DOHH2 (cell line): ENCODE data around the gene ASAP2.

Source experiments
- EZH2phosphoT487 ChIP-seq: fragments of 200-600 bp; sonication (generic); IDR thresholded peaks from 2 replicates; pipeline ENCODE4 v1.6.1; 2017; ENCODE audit warnings: borderline replicate concordance, mild to moderate bottlenecking, antibody characterized with exemption, low read length, moderate library complexity, mixed read lengths
- TF ChIP-seq, protein P1 (sequence below): fragments of 200-600 bp; sonication (generic); IDR thresholded peaks from one replicate; pipeline ENCODE4 v1.5.1; 2014; ENCODE audit warnings: antibody characterized with exemption, mild to moderate bottlenecking, low read depth, low read length; ENCODE audit not compliant: poor library complexity, severe bottlenecking

DNA sequence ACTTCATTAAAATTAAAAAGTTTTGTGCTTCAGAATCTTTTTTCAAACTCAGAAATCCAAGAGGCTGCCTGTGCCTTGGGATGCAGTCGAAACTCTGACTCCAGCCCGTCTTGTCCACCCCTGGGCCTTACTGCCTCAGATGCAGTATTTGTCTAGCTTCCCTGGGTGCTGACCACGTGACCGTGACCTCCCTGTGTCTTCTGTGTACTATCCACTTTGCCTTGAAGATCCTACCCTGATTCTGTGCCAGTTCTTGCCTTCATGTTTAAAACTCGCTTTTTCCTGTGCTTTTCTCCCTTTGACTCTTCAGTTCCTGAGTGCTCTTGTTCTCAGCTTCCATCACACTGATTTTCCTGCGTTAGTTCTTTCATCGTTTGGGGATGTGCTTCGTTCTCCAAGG is 136.0 kb downstream of the ASAP2 start:
- TF ChIP-seq, protein P1, sequence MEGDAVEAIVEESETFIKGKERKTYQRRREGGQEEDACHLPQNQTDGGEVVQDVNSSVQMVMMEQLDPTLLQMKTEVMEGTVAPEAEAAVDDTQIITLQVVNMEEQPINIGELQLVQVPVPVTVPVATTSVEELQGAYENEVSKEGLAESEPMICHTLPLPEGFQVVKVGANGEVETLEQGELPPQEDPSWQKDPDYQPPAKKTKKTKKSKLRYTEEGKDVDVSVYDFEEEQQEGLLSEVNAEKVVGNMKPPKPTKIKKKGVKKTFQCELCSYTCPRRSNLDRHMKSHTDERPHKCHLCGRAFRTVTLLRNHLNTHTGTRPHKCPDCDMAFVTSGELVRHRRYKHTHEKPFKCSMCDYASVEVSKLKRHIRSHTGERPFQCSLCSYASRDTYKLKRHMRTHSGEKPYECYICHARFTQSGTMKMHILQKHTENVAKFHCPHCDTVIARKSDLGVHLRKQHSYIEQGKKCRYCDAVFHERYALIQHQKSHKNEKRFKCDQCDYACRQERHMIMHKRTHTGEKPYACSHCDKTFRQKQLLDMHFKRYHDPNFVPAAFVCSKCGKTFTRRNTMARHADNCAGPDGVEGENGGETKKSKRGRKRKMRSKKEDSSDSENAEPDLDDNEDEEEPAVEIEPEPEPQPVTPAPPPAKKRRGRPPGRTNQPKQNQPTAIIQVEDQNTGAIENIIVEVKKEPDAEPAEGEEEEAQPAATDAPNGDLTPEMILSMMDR, result no peak
- no peak for TF ChIP-seq EZH2phosphoT487
